ENCODE measurements around the gene TECTB.

TECTB gene

GRCh38 chr10:112349521-112350085 is 66.4 kb downstream of the TECTB start:
- DNase-seq: no peak

GRCh38 chr10:112351146-112351545 is 67.9 kb downstream of the TECTB start:
- no peak for DNase-seq

GRCh38 chr10:112352044-112352443 is 68.8 kb downstream of the TECTB start:
- DNase-seq: no peak

GRCh38 chr10:112353046-112353445 is 69.8 kb downstream of the TECTB start:
- no peak for DNase-seq

Data from GOT3 (cell line).